ENCODE data around the gene LMO2. TPM values are rescaled to one million over a fixed set of nuclear protein-coding genes. Genes with fewer than 3 reads are reported as not detected.
A peak's percentile ranks its signal among the peaks of the same experiment; 100 is the strongest.
"Not testable (repeated sequence)": the region's sequence is repeated elsewhere in the genome, so short reads cannot be mapped to it uniquely, and the experiment has no call there.

The LMO2 gene
- total RNA-seq: 148 TPM

GRCh38 chr11:33891714-33892327 is at the start of gene LMO2:
TSS of gene LMO2 (minus strand) at chr11:33892076. CDS start at chr11:33869716, 22,360 bp downstream.
- DNase-seq (ENCODE audit: low read depth in 2 of 3, low spot score in 2 of 3): peak in 1 of 3 donors; percentile 77

GRCh38 chr11:33940538-33940815 is 48.6 kb upstream of the LMO2 start:
- DNase-seq (ENCODE audit: low read depth in 2 of 3, low spot score in 2 of 3): no peak

GRCh38 chr11:33936725-33937604 is 45.1 kb upstream of the LMO2 start:
- peak in 1 of 3 donors; percentile 46 for DNase-seq (ENCODE audit: low read depth in 2 of 3, low spot score in 2 of 3)

GRCh38 chr11:33935461-33936456 is 43.9 kb upstream of the LMO2 start:
- no peak for DNase-seq (ENCODE audit: low read depth in 2 of 3, low spot score in 2 of 3)

- no peak for DNase-seq (ENCODE audit: low read depth in 2 of 3, low spot score in 2 of 3)
These were observed 43.1 kb upstream of the LMO2 start for GRCh38 chr11:33935005-33935404.

GRCh38 chr11:33934450-33934849 is 42.6 kb upstream of the LMO2 start:
- no peak for DNase-seq (ENCODE audit: low read depth in 2 of 3, low spot score in 2 of 3)

- no peak for DNase-seq (ENCODE audit: low read depth in 2 of 3, low spot score in 2 of 3)
These were observed 41.7 kb upstream of the LMO2 start for GRCh38 chr11:33933602-33934001.

GRCh38 chr11:33932721-33933120 is 40.8 kb upstream of the LMO2 start:
- no peak for DNase-seq (ENCODE audit: low read depth in 2 of 3, low spot score in 2 of 3)

- DNase-seq (ENCODE audit: low read depth in 2 of 3, low spot score in 2 of 3): peak in 1 of 3 donors; percentile 47
These were observed 40.0 kb upstream of the LMO2 start for GRCh38 chr11:33931739-33932366.

- no peak for DNase-seq (ENCODE audit: low read depth in 2 of 3, low spot score in 2 of 3)
These were observed 39.2 kb upstream of the LMO2 start for GRCh38 chr11:33931067-33931466.

- peak in 2 of 3 donors; percentile 81 to 95 for DNase-seq (ENCODE audit: low read depth in 2 of 3, low spot score in 2 of 3)
These were observed 38.6 kb upstream of the LMO2 start for GRCh38 chr11:33930317-33931021.

- DNase-seq (ENCODE audit: low read depth in 2 of 3, low spot score in 2 of 3): no peak
These were observed 36.7 kb upstream of the LMO2 start for GRCh38 chr11:33928564-33928963.

GRCh38 chr11:33926671-33927552 is 35.0 kb upstream of the LMO2 start:
- no peak for DNase-seq (ENCODE audit: low read depth in 2 of 3, low spot score in 2 of 3)

- no peak for DNase-seq (ENCODE audit: low read depth in 2 of 3, low spot score in 2 of 3)
These were observed 32.5 kb upstream of the LMO2 start for GRCh38 chr11:33924341-33924740.

GRCh38 chr11:33923626-33924025 is 31.8 kb upstream of the LMO2 start:
- no peak for DNase-seq (ENCODE audit: low read depth in 2 of 3, low spot score in 2 of 3)

- DNase-seq (ENCODE audit: low read depth in 2 of 3, low spot score in 2 of 3): peak in 2 of 3 donors; percentile 76 to 84
These were observed 29.1 kb upstream of the LMO2 start for GRCh38 chr11:33920838-33921613.

GRCh38 chr11:33919645-33920044 is 27.8 kb upstream of the LMO2 start:
- DNase-seq (ENCODE audit: low read depth in 2 of 3, low spot score in 2 of 3): no peak

- DNase-seq (ENCODE audit: low read depth in 2 of 3, low spot score in 2 of 3): not testable (repeated sequence)
These were observed 25.5 kb upstream of the LMO2 start for GRCh38 chr11:33917402-33917801.

All from hematopoietic multipotent progenitor cell (in vitro differentiated cells).